ENCODE data around the gene CCDC60.

DNA sequence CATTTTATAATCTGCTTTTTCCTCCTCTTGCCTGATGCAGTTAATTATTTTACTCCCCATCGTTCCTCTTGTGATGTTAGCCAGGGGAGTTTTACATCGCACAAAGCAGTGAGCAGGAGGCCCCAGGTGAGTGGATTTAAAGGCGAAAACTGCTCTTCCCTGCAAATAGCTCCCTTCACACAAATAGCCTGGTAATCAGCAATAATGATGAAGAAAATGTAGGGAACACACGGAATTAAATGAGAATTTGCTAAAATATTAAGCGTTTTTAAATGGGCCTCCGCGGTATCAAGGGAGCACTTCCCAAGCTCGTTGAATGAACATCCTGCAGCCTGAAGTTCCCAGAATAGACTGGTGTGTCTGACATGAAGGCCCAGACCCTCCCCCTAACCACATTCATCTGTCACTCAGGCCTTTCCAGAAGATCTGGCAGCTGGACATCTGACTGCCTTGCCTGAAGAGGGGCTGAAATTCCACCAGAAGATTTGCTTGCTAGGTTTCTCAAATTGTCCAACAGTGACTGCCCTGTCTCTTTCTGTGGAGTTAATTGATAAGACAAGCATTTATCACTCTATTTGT, 127.2 kb downstream of the CCDC60 start:
- TF ChIP-seq, protein P1, sequence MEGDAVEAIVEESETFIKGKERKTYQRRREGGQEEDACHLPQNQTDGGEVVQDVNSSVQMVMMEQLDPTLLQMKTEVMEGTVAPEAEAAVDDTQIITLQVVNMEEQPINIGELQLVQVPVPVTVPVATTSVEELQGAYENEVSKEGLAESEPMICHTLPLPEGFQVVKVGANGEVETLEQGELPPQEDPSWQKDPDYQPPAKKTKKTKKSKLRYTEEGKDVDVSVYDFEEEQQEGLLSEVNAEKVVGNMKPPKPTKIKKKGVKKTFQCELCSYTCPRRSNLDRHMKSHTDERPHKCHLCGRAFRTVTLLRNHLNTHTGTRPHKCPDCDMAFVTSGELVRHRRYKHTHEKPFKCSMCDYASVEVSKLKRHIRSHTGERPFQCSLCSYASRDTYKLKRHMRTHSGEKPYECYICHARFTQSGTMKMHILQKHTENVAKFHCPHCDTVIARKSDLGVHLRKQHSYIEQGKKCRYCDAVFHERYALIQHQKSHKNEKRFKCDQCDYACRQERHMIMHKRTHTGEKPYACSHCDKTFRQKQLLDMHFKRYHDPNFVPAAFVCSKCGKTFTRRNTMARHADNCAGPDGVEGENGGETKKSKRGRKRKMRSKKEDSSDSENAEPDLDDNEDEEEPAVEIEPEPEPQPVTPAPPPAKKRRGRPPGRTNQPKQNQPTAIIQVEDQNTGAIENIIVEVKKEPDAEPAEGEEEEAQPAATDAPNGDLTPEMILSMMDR (IDR thresholded peaks at IDR 0.05) = no peak
- no peak for TF ChIP-seq POLR2A (IDR thresholded peaks at IDR 0.05)

Data from lower leg skin (tissue), 3 donors.